Stomach (tissue), 9 donors: ENCODE measurements around the gene RBPMS2. TPM values are rescaled to one million over a fixed set of nuclear protein-coding genes. Genes with fewer than 3 reads are reported as not detected.

Experiments
- DNase-seq, 2 donors: peaks; one replicate each; pipeline versions ENCODE4 v3.0.0 to v3.0.0-alpha.2; 2013 to 2019
- H3K27ac ChIP-seq, 5 donors: fragments of 200-600 bp in 4 of 5; sonication (generic) in 4 of 5; one replicate each; pipeline ENCODE4 v1.5.1; 2013 to 2019; ENCODE audit warnings: mild to moderate bottlenecking in 1 of 5, moderate library complexity in 1 of 5
- H3K27me3 ChIP-seq, 3 donors: fragments of 200-600 bp; sonication (generic); one replicate each; pipeline ENCODE4 v1.5.1; 2017 to 2019; ENCODE audit warnings: mixed run types in 1 of 3
- H3K36me3 ChIP-seq, 4 donors: fragments of 200-600 bp; sonication (generic); 1 replicate in 3 of 4; 2 replicates in 1 of 4; pipeline ENCODE4 v1.5.1; 2016 to 2019
- H3K4me1 ChIP-seq, 4 donors: fragments of 200-600 bp; sonication (generic); one replicate each; pipeline ENCODE4 v1.5.1; 2016 to 2019
- H3K4me3 ChIP-seq, 4 donors: fragments of 200-600 bp; sonication (generic) in 3 of 4; one replicate each; pipeline ENCODE4 v1.5.1; 2016 to 2019; ENCODE audit warnings: mild to moderate bottlenecking in 1 of 4
- H3K9me3 ChIP-seq, 4 donors: fragments of 200-600 bp; sonication (generic); one replicate each; pipeline ENCODE4 v1.5.1; 2016 to 2019
- CTCF ChIP-seq, 7 experiments: fragments of 450-650 bp in 4 of 7; fragments of 200-600 bp in 3 of 7; sonication (generic) in 3 of 7; IDR thresholded peaks; one replicate each; pipeline ENCODE4 v1.5.1; 2016 to 2019; ENCODE audit warnings: antibody characterized with exemption in 7 of 7, control low read depth in 2 of 7, mild to moderate bottlenecking in 1 of 7
- EP300 ChIP-seq: sonication (generic); formaldehyde crosslinking; IDR thresholded peaks from one replicate; pipeline ENCODE4 v1.6.1; 2017; ENCODE audit warnings: antibody characterized with exemption
- POLR2A ChIP-seq, 4 donors: fragments of 450-650 bp; IDR thresholded peaks; one replicate each; pipeline ENCODE4 v1.6.1; 2016; ENCODE audit warnings: antibody characterized with exemption in 4 of 4, control low read depth in 2 of 4, mild to moderate bottlenecking in 1 of 4, moderate library complexity in 1 of 4
- POLR2AphosphoS5 ChIP-seq, 3 donors: sonication (generic); formaldehyde crosslinking; IDR thresholded peaks; one replicate each; pipeline ENCODE4 v1.6.1; 2016; ENCODE audit warnings: antibody characterized with exemption in 3 of 3
- WGBS, 5 donors: extraction: QIAGEN DNeasy Blood & Tissue Kit in 3 of 5; methylation state at CpG; one replicate each; pipeline versions ENCODE4 v1.1.5 to v1.1.7; 2013 to 2018; 5-methylcytosine and 5-hydroxymethylcytosine counted together
- intact Hi-C: fragments of 100-400 bp; cut with DNase I; formaldehyde crosslinking; loops from one replicate; pipeline ENCODE4 v1.15.1; 2023; ENCODE audit warnings: low total_unique reads
- polyA plus RNA-seq, 3 donors: library from polyadenylated mRNA; stranded (reverse); fragments of 200-250 nt; gene quantifications; one replicate each; pipeline ENCODE4 v1.2.3, GENCODE V29; 2013
- small RNA-seq, 4 donors: library from RNA; depleted of rRNA; stranded (forward); fragments of <200 nt; gene quantifications; one replicate each; pipeline ENCODE3, GENCODE V24; 2016
- total RNA-seq, 5 donors: library from RNA; depleted of rRNA; stranded (reverse); fragments of >200 nt; gene quantifications; one replicate each; pipeline versions ENCODE4 v1.1.0 to v1.2.3, GENCODE V29; 2014 to 2016
- donor health status: healthy with polysubstance abuse.
- donor health status: Bipolar disorder and iron deficiency.
- donor health status: healthy.

Gene RBPMS2
- total and polyA plus RNA-seq, 8 donors, result 2.3 to 38.8 (median 9.1) TPM

- DNase-seq, result no peak
- H3K27me3 ChIP-seq, result no peaks in the 10 kb centered on the region
- peak overlapping the region in 4 of 5 donors; percentile 47 to 93 (median 74) for H3K27ac ChIP-seq
- peaks cover 27 to 85% (median 63%) of the 10 kb centered on the region in 4 donors for H3K4me1 ChIP-seq
- no peak overlapping the region for H3K4me3 ChIP-seq
- 63 to 73% (median 70%) methylated on average over 6 of the region's 6 CpGs for WGBS, 5 donors
- no peaks in the 10 kb centered on the region for H3K9me3 ChIP-seq
- TF ChIP-seq POLR2AphosphoS5 (IDR thresholded peaks at IDR 0.05) (no peak), CTCF (IDR thresholded peaks at IDR 0.05) (peak in 1 of 7 experiments; percentile 9), EP300 (no peak)
- intact Hi-C loops, result no loop called here
- H3K36me3 ChIP-seq, result peaks cover 44 to 78% (median 66%) of the 10 kb centered on the region in 4 donors
These were observed 84.7 kb downstream of the RBPMS2 start for GRCh38 chr15:64690578-64691296.

GRCh38 chr15:64690008-64690407, 85.4 kb downstream of the RBPMS2 start:
- intact Hi-C loops, result no loop called here
- Histone ChIP-seq H3K27ac (peak overlapping the region in 4 of 5 donors; percentile 47 to 93 (median 74)), H3K9me3 (no peaks in the 10 kb centered on the region), H3K36me3 (peaks cover 45 to 83% (median 73%) of the 10 kb centered on the region in 4 donors), H3K4me1 (peaks cover 27 to 84% (median 57%) of the 10 kb centered on the region in 4 donors), H3K4me3 (no peak overlapping the region), H3K27me3 (no peaks in the 10 kb centered on the region)
- DNase-seq, result no peak
- 42 to 71% (median 57%) methylated on average over 3 of the region's 3 CpGs for WGBS, 5 donors
- TF ChIP-seq POLR2AphosphoS5 (IDR thresholded peaks at IDR 0.05) (no peak), POLR2A (IDR thresholded peaks at IDR 0.05) (no peak), CTCF (IDR thresholded peaks at IDR 0.05) (no peak), EP300 (no peak)

Small RNA genes within 50 kb of the gene (small RNA-seq; reads per million reads assigned to genes)
- gene AC100830.2 (0 reads per million in 4 donors), gene MIR1272 (0 reads per million in 4 donors)

Other genes with a start within 250 kb of the RBPMS2 start
- 10 to 100 TPM in 2 of 5 donors, 1 to 10 TPM in 3; 1.6 to 58.8 (median 2.8) TPM for gene PIF1, start 50.1 kb upstream of the RBPMS2 start, total RNA-seq
- 1 to 10 TPM in 2 of 3 donors, under 1 TPM in 1; 0.46 to 8.7 (median 2.0) TPM for gene PIF1, start 50.1 kb upstream of the RBPMS2 start, polyA plus RNA-seq
- gene PLEKHO2, start 66.3 kb upstream of the RBPMS2 start, total RNA-seq, result 10 to 100 TPM in 4 of 5 donors, 1 to 10 TPM in 1; 9.0 to 23.9 (median 15.2) TPM
- 10 to 100 TPM in 2 of 3 donors, 1 to 10 TPM in 1; 7.5 to 25.4 (median 23.2) TPM for gene PLEKHO2, start 66.3 kb upstream of the RBPMS2 start, polyA plus RNA-seq
- gene ANKDD1A, start 136.3 kb upstream of the RBPMS2 start, total RNA-seq, result 10 to 100 TPM in 2 of 5 donors, 1 to 10 TPM in 3; 4.0 to 43.8 (median 9.2) TPM
- gene ANKDD1A, start 136.3 kb upstream of the RBPMS2 start, polyA plus RNA-seq, result 1 to 10 TPM; 1.5 to 2.7 (median 1.7) TPM
- 100 to 1,000 TPM in 1 of 5 donors, 10 to 100 TPM in 4; 21.6 to 129 (median 68.2) TPM for gene SPG21, start 214.3 kb upstream of the RBPMS2 start, total RNA-seq
- 10 to 100 TPM; 61.6 to 68.7 (median 67.7) TPM for gene SPG21, start 214.3 kb upstream of the RBPMS2 start, polyA plus RNA-seq